GM18951 (cell line): ENCODE measurements around the gene AKAP12.
"Not testable (repeated sequence)": the region's sequence is repeated elsewhere in the genome, so short reads cannot be mapped to it uniquely, and the experiment has no call there.

ENCODE experiments used
- POLR2A ChIP-seq: IDR thresholded peaks from 4 replicates; pipeline ENCODE4 v1.6.1; 2011; ENCODE audit warnings: mild to moderate bottlenecking; ENCODE audit not compliant: insufficient read length, insufficient read depth; ENCODE audit errors: extremely low read depth
- in situ Hi-C: fragments of 300-500 bp; cut with MboI; formaldehyde crosslinking; loops from one replicate; pipeline ENCODE4 v1.12.0; 2022; ENCODE audit warnings: low sequenced_read_pairs, mixed read lengths, inconsistent platforms; ENCODE audit not compliant: unreplicated experiment

The AKAP12 gene

GRCh38 chr6:151353795-151354194, 114.0 kb downstream of the AKAP12 start:
- in situ Hi-C loops: no loop called here
- no peak for TF ChIP-seq POLR2A

GRCh38 chr6:151356983-151357382, 117.2 kb downstream of the AKAP12 start:
- in situ Hi-C loops: not testable (repeated sequence)

- in situ Hi-C loops: no loop called here
- TF ChIP-seq POLR2A: no peak
Measured at GRCh38 chr6:151357758-151358436, 118.1 kb downstream of the AKAP12 start.

GRCh38 chr6:151358475-151358874, 118.7 kb downstream of the AKAP12 start:
- in situ Hi-C loops: no loop called here
- no peak for TF ChIP-seq POLR2A

GRCh38 chr6:151359486-151359885, 119.7 kb downstream of the AKAP12 start:
- TF ChIP-seq POLR2A: no peak
- in situ Hi-C loops: no loop called here

GRCh38 chr6:151365233-151365632, 125.5 kb downstream of the AKAP12 start:
- in situ Hi-C loops: no loop called here
- no peak for TF ChIP-seq POLR2A

- no peak for TF ChIP-seq POLR2A
- in situ Hi-C loops: no loop called here
Measured at GRCh38 chr6:151370509-151371078, 130.8 kb downstream of the AKAP12 start.

- in situ Hi-C loops: no loop called here
- TF ChIP-seq POLR2A: no peak
Measured at GRCh38 chr6:151372164-151372563, 132.4 kb downstream of the AKAP12 start.

GRCh38 chr6:151374036-151374683, 134.4 kb downstream of the AKAP12 start:
- TF ChIP-seq POLR2A: no peak
- in situ Hi-C loops: no loop called here

GRCh38 chr6:151375833-151376232, 136.1 kb downstream of the AKAP12 start:
- in situ Hi-C loops: no loop called here
- TF ChIP-seq POLR2A: no peak

GRCh38 chr6:151376440-151376839, 136.7 kb downstream of the AKAP12 start:
- TF ChIP-seq POLR2A: no peak

GRCh38 chr6:151377095-151377494, 137.3 kb downstream of the AKAP12 start:
- TF ChIP-seq POLR2A: no peak
- in situ Hi-C loops: no loop called here

More at GRCh38 chr6:151376440-151376839, 136.7 kb downstream of the AKAP12 start:
- in situ Hi-C loops: no loop called here

GRCh38 chr6:151379933-151380847, 140.4 kb downstream of the AKAP12 start:
- TF ChIP-seq POLR2A: peak; percentile 21

GRCh38 chr6:151380848-151381205, 141.1 kb downstream of the AKAP12 start:
- TF ChIP-seq POLR2A: no peak
- in situ Hi-C loops: no loop called here

More at GRCh38 chr6:151379933-151380847, 140.4 kb downstream of the AKAP12 start:
- in situ Hi-C loops: no loop called here

- in situ Hi-C loops: no loop called here
- TF ChIP-seq POLR2A: no peak
Measured at GRCh38 chr6:151381722-151382121, 142.0 kb downstream of the AKAP12 start.

GRCh38 chr6:151382631-151383030, 142.9 kb downstream of the AKAP12 start:
- in situ Hi-C loops: not testable (repeated sequence)
